Inflammatory macrophage (primary cell): Measurements from ENCODE around the gene GJB3.
"Not testable (repeated sequence)": the region's sequence is repeated elsewhere in the genome, so short reads cannot be mapped to it uniquely, and the experiment has no call there.

ENCODE experiments used
- DNase-seq, 2 donors: peaks; one replicate each; pipeline ENCODE4 v3.0.0-alpha.2; 2020 to 2022
- total RNA-seq, 18 experiments: gene quantifications; one replicate each; lab custom pipeline; 2026; ENCODE audit warnings: mixed read lengths in 6 of 18, inconsistent platforms in 2 of 18; lab: John Stamatoyannopoulos, UW

The GJB3 gene
- 0 to 0.06 (median 0) reads per million in 18 experiments for total RNA-seq

- DNase-seq: peak in 1 of 2 donors; percentile 2
Measured at GRCh38 chr1:34781071-34781843, at the start of gene GJB3. Gene GJB3, plus strand, starts transcription at chr1:34781214. Its CDS starts 3,549 bp downstream, at chr1:34784763.

- DNase-seq: not testable (repeated sequence)
Measured at GRCh38 chr1:34732831-34733230, 48.2 kb upstream of the GJB3 start.

- no peak for DNase-seq
Measured at GRCh38 chr1:34736692-34737091, 44.3 kb upstream of the GJB3 start.

GRCh38 chr1:34737236-34737635 lies 43.8 kb upstream of the GJB3 start:
- DNase-seq: not testable (repeated sequence)

GRCh38 chr1:34739613-34740012 lies 41.4 kb upstream of the GJB3 start:
- DNase-seq: no peak

DNA sequence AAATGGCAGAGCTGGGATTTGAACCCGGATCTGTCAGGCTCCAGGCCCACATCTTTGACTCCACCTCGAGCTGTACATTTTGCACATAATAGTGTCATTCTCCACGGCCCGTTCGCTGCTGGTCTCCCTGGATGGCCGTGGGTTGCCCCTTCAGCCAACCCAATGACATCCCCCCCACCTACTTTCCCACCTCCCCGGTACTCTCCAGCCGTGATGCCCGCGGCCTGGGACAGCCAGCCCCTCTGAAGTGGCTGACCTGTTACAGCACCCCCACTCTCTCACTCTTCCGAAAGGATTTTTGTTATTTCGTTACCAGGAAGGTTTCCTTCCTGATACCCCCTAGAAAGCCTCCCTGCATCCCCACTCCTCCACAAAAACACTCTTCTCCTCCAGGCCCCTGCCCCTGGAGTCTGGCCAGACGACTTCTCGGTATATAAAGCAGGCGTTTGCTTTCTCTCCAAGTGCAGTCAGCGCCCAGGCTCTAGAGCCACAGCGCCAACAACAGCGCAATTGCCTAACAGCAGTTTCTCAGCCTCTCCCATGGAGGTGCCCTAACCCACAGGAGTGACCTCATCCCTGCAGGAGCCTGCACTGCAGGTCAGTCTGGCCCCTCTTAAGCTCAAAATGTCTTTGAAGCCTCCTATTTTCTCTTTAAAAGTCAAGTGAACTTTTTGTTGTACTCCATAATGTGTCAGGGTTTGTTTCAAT lies 40.7 kb upstream of the GJB3 start:
- no peak for DNase-seq

GRCh38 chr1:34742667-34743270 lies 38.2 kb upstream of the GJB3 start:
- peak; percentile 49 to 73 for DNase-seq

DNA sequence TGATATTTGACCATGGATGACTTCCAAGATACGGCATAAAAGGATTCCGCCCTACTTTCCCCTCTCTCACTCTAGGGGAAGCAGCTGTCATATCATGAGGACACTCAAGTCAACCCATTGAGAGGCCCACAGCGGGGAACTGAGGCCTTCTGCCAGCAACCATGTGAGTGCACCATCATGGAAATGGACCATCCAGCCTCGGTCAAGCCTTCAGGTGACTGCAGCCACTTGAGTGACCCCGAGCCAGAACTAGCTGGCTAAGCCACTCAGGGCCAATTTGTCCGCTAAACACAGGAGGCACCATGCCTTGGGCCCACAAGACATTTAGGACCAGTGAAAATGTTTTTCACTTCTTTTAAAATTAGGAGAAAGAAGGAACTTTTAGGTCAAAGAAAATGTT lies 37.2 kb upstream of the GJB3 start:
- no peak for DNase-seq

GRCh38 chr1:34744851-34745250 lies 36.2 kb upstream of the GJB3 start:
- no peak for DNase-seq

GRCh38 chr1:34745666-34746065 lies 35.3 kb upstream of the GJB3 start:
- DNase-seq: no peak

DNA sequence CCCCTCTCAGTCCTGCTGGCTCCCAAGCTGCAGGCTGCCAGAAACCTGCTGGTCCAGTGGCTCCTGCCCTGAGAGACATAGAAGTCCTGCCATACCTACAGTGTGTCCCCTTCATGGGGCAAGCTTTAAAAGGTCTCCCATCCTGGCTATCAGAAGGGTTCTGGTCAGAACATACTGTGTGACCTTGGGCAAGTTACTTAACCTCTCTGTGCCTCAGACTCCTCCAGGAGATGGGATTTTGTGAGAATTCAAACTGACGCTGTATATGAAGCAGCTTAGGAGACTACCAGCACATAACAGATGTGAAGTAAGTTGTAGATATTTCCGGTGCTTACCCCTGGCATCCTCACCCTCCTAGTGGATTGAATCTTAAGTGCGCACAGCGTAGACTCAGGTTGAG lies 34.9 kb upstream of the GJB3 start:
- DNase-seq: no peak

- no peak for DNase-seq
Measured at GRCh38 chr1:34746785-34747637, 34.0 kb upstream of the GJB3 start.

- DNase-seq: no peak
Measured at GRCh38 chr1:34747638-34747941, 33.4 kb upstream of the GJB3 start.

DNA sequence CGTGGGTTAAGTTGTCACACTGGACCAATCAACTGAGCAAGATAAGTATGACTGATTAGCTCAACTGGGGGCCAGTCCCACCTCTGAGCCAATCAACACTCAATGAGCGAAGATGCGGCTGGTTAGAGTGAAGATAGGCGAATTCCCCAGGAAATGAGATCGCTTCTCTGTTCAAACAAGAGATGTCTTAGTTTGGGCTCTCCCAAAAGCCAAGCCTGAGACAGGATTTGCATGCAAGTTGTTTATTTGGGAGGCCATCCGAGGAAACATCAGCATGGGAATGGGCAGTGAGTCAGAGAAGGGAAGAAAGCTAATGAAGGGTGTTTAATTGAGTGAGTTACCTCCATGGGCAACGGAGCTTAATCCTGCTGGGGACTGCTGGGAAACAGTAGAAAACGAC lies 31.0 kb upstream of the GJB3 start:
- no peak for DNase-seq

DNA sequence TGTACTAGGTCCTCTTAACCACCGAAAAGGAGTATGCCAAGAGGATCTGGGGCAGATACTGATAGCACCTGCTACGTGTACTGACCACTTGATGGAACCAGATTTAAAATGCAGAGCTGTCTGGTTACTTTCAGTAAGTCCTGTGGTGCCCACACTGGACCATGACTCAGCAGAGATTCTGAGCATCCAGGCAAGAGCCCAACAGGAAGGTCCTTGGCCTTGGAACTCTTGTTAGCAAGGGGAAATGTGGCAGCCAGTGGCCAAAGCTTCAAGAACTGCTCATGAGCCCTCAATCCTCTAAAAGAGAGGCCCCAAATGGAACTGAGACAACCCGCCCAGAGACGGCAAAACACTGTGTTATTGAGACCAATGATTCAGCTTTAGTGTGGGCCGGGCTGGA lies 30.4 kb upstream of the GJB3 start:
- DNase-seq: no peak

DNA sequence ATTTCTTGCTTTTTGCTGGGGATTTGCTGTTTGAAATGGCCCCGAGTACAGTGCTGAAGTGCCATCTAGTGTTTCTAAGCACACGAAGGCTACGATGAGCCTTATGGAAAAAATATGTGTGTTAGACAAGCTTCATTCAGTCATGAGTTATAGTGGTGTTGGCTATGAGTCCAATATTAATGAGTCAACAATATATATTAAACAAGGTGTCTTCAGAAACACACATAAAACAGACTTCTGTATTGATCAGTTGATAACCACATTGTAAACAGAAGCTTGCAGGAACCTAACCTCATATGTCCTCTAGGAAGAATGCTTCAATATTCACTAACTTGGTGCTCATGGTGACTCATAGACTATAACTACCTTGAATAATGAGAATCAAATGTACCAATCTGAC lies 27.9 kb upstream of the GJB3 start:
- no peak for DNase-seq

GRCh38 chr1:34754964-34755637 lies 25.9 kb upstream of the GJB3 start, which contains the start of gene GJB5:
Gene GJB5, plus strand, starts transcription at chr1:34755047. Its CDS starts 2,284 bp downstream, at chr1:34757331.
- no peak for DNase-seq

GRCh38 chr1:34755961-34756360 lies 25.1 kb upstream of the GJB3 start:
- no peak for DNase-seq

GRCh38 chr1:34757386-34757785 lies 23.6 kb upstream of the GJB3 start:
- no peak for DNase-seq

DNA sequence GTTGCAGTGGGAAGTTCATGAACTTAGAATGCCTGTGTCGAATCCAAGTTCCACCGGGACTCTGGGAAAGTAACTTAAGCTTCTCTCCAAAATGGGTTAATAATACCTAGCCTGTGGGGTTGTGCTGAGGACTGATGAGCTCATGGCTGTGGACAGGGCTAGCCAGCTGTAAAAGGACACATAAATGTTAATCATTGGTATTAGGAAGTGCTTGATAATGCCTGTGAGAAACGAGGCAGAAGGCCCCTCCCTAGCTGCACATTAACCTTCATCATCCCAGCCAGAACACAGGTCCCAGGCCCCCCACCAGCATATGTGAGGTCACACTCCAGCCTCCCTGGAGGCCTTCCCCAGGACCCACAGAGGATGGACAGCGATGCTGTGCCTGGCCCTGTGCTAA lies 22.3 kb upstream of the GJB3 start:
- DNase-seq: no peak

DNA sequence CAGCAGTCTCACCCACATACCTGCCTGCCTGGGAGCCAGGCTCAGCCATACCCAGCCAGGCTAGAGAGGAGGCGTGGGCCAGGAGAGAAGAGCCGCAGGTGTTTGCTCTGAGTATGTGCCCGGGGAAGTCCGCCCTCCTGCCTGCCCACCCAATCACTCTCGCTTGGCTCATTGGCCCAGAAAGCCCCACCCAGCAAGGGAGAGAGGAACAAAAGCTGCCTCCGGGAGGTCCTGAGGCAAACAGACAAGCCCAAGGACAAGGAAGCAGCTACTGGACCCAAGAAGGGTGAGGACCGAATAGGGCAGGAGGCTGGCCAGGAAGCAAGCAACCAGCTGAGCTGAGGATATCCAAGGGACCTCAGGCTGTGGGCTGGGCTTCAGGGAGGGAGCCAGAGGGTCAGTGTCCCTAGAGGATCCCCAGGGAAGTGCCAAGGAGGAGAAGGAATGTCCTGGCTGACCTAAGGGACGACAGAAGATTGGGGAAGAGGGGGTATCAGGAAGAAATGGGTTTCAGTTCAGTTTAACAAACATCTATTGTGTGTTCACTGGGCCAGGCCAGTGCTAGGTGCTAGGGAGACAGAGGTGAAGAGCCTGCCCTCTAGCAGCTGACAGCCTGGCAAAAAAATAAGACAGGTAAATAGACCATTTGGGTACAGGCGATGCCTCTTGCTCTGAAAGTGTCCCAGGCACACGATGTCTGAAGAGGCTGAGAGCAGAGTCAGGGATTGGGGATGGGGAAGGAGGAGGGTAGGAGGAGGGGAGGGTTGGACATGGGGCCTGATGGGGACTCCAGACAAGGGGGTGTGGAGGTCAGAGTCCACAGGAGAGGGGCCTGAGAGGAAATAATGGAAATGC lies 21.3 kb upstream of the GJB3 start, which contains the start of gene GJB4:
Gene GJB4, plus strand, starts transcription at position 238 of the 855 bp plus-strand sequence. CDS start 1,515 bp downstream, outside the sequence.
- DNase-seq: no peak
